Limb (tissue), 2 donors: Measurements from ENCODE around the gene SLC25A47.
"Not testable (repeated sequence)": the region's sequence is repeated elsewhere in the genome, so short reads cannot be mapped to it uniquely, and the experiment has no call there.

ENCODE experiments used
- DNase-seq, 2 donors: peaks; one replicate each; pipeline ENCODE4 v3.0.0-alpha.2; 2016; ENCODE audit errors: extremely low spot score in 2 of 2

SLC25A47 gene

DNA sequence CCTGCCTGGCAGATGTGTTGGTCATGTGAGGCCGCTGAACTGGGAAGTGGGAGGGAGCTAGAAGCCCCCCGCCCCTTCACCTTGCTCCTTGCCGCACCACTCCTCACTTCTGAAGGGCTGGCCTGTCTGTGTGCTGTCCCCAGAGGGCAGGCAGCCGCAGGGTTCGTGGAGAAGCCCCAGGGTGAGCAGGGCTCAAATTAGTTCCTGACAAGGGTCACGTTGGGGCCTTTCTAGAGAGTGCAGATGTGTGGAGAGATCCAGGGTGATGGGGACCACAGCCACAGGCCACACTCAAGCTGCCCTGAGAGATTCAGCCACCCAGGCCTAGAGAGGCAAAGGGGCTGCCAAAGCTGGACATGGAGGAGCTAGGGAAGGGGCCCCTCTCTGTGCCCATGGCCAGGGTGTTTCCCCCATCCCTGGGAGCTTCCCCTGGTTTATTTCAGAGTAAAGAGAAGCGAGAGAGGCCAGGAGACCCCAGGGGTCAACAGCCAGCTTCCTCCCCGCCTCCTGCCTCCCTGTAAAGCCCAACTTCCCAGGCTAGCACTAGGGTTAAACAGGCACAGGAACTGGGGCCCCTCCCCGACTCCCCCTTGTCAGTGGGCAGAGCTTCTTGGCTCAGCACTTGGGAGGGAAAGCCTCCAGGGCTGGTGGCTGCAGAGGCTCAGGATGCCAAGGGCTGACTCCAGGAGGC, 33.1 kb upstream of the SLC25A47 start:
- DNase-seq, result peak in 1 of 2 donors; percentile 28

GRCh38 chr14:100290607-100291304, 32.4 kb upstream of the SLC25A47 start:
- DNase-seq, result no peak

DNA sequence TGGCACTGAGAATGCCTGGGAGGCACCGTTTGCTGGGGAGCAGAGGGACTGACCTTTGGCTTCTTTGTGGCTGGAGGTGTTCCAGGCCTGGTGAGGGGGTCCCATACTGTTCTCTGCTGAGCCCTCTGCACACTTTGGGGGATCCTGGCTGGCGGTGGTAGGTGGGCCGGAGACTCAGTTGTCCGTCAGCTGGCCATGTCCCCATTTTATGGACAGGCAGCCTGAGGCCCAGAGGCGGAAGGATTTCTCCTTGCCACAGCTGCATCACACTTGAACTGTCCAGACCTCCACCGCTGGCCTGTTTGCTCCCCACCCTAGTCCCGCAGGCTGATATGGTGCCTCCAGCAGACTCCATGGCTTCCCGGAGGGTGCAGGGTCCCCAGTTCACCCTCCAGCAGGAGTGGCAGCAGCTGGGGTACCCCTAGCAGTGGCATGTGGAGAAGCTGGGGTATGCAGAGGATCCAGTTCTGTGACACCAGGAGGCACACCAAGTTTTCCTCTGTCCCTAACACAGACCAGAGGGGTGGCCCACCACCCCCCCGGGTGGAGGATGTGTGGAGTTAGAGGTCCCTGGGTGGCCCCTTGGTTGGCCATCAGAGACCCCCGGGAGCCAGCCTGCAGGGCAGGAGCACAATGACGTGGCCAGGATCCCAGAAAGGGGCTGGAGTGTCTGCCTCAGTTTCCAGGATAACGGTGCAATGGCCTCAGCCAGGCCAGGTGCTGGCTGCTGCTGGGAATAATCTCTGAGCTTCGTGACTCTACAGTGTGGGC, 31.6 kb upstream of the SLC25A47 start:
- peak in 1 of 2 donors; percentile 30 for DNase-seq

DNA sequence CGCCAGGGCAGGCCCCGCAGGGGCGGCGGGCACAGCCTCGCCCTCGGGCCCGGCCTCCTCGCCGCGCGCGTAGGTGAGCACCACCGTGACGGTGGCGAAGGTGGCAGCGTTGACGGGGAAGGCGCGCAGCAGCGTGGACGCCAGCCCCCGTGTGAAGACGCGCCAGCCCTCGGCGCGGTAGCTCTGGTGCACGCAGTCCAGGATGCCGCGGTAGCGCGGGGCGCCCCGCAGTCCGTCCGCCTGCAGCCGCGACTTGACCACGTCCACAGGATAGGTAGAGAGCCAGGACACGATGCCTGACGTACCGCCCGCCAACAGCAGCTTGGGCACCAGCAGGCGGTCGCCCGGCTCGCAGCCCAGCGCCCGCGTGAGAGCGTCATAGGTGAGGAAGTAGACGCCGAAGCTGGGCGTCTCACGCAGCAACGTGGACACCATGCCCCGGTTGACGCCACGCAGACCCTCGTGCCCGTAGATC, 30.8 kb upstream of the SLC25A47 start:
- DNase-seq, result peak in 1 of 2 donors; percentile 23

GRCh38 chr14:100292776-100293461, 30.2 kb upstream of the SLC25A47 start:
- DNase-seq, result peak in 1 of 2 donors; percentile 22

GRCh38 chr14:100293497-100294212, 29.5 kb upstream of the SLC25A47 start:
- no peak for DNase-seq

- DNase-seq, result no peak
Measured at GRCh38 chr14:100294213-100294962, 28.8 kb upstream of the SLC25A47 start.

DNA sequence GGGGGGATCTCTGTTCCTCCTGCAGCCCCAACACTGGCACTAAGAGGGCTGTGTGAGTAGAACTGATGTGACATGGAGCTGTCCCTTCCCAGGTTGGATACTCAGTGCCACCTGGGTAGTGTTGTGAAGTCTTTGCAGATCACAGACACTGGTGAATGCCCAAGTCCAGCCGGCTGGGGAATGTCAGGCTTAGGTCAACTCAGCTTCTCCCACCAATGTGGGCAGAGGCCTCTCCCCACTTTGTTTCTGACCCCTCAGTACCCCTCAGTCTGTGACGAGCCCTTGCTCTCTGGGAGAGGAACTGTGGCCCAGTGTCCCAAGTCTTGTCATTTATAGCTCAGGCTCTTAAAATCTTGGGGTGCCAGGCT, 28.2 kb upstream of the SLC25A47 start:
- DNase-seq, result no peak

DNA sequence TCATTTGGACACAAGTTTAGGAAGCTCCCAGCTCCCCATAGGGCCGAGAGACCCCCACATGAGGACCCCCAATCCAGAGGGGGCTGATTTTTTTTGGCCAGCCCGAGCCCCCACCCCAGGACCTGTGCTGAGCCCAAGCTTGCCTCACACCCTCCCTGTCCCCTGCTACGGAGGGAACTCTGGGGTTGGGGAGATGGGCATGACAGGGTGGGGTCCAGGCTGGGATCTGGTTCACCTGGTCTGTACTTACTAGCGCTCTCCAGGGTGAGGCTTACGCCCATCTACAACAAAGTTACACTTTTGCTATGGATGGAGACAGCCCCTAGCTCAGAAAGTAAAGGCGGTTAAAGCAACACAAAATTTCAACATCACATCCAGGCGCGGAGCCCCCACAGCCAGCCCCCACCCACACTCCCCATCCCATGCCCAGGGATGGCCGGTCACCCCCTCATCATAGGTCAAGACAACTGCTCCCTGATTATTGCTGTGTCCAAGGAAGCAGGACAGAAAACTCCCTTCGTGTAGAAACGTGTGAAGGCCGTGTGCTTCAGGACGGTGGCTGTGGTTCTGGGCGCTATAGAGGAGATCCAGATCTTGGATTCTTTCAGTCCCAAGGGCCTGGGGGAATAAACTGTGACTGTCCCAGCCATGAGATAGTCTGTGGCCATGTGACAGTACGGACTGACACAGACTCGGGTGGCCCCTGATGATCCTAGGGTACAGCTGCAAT, 27.6 kb upstream of the SLC25A47 start:
- no peak for DNase-seq

DNA sequence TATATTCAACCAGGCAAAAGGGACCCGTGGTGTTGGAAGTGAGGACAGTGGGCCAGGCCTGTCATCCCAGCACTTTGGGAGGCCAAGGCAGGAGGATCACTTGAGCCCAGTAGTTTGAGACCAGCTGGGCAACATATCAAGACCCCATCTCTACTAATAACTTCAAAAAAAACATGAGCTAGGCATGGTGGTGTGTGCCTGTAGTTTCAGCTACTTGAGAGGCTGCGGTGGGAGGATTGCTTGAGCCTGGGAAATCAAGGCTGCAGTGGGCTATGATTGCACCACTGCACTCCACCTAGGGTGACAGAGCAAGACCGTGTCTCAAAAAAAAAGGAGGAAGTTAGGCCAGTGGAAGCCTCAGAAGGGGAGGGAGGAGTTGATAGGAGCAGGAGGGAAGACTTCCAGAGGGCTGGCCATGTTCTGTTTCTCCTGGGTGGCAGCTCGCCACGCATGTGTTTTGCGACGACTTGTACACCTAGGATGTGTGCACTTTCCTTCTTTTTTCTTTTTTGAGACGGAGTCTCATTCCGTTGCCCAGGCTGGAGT, 27.0 kb upstream of the SLC25A47 start:
- DNase-seq, result no peak

DNA sequence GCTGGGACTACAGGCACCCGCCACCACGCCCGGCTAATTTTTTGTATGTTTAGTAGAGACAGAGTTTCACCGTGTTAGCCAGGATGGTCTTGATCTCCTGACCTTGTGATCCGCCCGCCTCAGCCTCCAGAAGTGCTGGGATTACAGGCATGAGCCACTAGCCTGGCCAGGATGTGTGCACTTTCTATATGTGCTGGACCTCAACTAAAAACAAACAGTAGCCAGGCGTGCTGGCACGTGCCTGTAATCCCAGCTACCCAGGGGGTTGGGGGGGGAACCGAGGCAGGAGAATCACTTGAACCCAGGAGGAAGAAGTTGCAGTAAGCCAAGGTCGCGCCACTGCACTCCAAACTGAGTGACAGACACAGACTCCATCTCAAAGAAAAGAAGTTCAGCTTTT, 26.4 kb upstream of the SLC25A47 start:
- not testable (repeated sequence) for DNase-seq

DNA sequence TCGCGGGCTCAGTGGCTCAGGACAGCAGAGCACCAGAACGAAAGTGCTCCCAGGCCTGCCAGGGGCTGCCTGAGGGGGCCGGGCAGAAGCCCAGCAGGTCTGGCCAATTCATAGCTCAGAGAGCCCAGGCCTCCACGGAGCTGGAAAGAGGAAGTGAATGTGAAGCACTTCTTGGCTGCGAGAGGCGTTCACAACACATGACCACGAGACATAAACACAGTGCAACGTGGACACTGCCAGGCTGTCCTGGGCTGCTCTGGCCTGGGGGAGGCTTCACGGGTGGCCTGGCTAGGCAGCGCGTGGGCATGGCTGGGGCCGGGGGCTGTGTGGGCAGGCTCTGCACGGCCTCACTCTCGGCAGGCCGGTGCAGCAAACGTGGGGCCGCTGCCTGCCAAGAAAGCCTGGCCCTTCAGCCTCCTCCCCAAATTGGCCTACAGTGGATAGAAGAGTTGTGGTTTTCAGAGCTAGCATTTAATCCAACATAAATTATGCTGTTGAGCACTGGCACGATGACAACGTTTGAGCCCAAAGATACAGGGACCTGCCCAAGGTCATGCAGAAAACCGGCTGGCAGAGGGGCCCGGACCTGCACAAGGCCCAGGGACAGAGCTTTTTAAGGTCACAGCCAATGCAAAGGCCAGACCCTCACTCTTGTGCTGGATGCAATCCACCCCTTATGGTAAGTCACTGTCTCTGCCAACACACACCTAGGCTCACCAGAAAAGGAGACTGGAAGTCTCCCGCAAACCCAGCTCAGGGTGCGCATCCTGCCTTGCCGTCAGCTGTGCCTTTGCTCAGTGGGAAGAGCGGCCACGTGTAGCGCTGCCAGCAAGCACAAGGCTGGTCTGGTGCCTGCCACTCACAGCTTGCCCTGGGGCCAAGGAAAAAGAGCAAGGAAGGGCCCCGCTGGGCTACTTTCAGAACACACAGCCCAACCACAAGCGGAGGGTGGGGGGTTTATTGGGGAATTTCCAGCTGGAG, 25.5 kb upstream of the SLC25A47 start:
- peak in 1 of 2 donors; percentile 46 for DNase-seq

GRCh38 chr14:100298551-100299237, 24.4 kb upstream of the SLC25A47 start:
- DNase-seq, result no peak

- no peak for DNase-seq
Measured at GRCh38 chr14:100299238-100299560, 23.9 kb upstream of the SLC25A47 start.

GRCh38 chr14:100302616-100303015, 20.5 kb upstream of the SLC25A47 start:
- no peak for DNase-seq

- DNase-seq, result no peak
Measured at GRCh38 chr14:100303179-100303578, 20.0 kb upstream of the SLC25A47 start.

DNA sequence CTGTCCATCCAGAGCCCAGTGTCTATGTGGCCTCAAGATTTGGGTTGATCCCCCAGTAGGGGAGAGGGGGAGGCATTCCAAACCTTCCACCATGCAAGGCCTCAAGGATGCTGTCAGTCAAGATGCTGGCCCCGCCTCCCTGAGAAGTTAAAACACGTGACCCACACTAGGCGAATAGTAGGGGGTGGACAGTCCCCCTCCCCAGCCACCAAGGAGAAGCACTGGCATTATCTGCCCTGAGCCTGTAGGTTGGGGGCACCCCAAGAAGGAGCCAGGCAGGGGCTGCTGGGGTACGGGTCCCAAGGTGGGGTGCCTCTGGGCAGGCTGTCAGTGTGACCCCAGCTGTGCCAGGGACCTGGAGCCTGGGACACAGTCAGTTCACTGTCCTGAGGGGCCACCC, 19.2 kb upstream of the SLC25A47 start:
- no peak for DNase-seq
